Measurements from ENCODE around the gene SLC38A4. TPM values are rescaled to one million over a fixed set of nuclear protein-coding genes. Genes with fewer than 3 reads are reported as not detected.

SLC38A4 gene
- total RNA-seq, 4 donors from 2014 or later: 0.17 TPM; not detected in 2

DNA sequence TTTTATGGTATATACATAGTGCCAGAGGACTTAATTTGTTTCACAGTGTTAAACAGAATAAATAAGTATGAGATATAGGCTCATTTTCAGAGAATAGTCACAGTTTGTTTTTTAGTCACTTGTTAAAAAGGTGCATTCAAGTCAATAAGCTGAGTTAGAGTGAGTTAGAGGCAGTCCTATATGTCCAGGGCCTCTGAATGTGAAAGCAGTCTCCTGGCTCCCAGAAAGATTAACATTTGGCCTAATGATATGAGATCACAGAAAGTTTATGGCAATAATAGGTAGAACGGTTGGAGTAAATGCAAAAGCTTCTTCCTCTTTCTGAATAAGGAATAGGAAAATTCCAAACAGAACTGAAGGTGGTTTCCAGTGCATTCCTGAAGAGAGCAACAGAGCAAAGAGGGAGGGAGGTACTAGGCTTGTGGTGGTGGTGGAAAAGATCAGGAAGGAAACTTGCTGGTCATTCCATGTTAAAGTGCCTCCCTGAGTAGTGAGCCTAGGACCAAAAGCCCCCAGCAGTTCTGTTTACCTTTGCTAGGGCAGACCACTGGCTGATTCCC, 54.4 kb downstream of the SLC38A4 start:
- no peaks in the 10 kb centered on the region for H3K27me3 ChIP-seq
- DNase-seq (ENCODE audit: extremely low spot score): no peak
- H3K4me3 ChIP-seq: no peak overlapping the region
- H3K27ac ChIP-seq (replicated peaks in 1 of 4): no peak overlapping the region
- intact Hi-C loops (cut with DNase I): no loop called here
- peaks cover 0 to 15% (median 7%) of the 10 kb centered on the region in 4 donors for H3K4me1 ChIP-seq
- 18% methylated on average over 1 of the region's 1 CpG for WGBS
- TF ChIP-seq EP300 (IDR thresholded peaks at IDR 0.05) (no peak), POLR2A (IDR thresholded peaks at IDR 0.05; ENCODE audit: low read depth) (no peak), POLR2AphosphoS5 (IDR thresholded peaks at IDR 0.05) (no peak), CTCF (IDR thresholded peaks at IDR 0.05) (no peak)
- H3K9me3 ChIP-seq: no peaks in the 10 kb centered on the region
- no peaks in the 10 kb centered on the region for H3K36me3 ChIP-seq

- 71% methylated on average over 3 of the region's 3 CpGs for WGBS
- intact Hi-C loops (cut with DNase I): no loop called here
- no peak overlapping the region for H3K27ac ChIP-seq (replicated peaks in 1 of 4)
- no peaks in the 10 kb centered on the region for H3K27me3 ChIP-seq
- no peak for DNase-seq (ENCODE audit: extremely low spot score)
- H3K9me3 ChIP-seq: no peaks in the 10 kb centered on the region
- TF ChIP-seq POLR2AphosphoS5 (IDR thresholded peaks at IDR 0.05) (no peak), CTCF (IDR thresholded peaks at IDR 0.05) (no peak), EP300 (IDR thresholded peaks at IDR 0.05) (no peak), POLR2A (IDR thresholded peaks at IDR 0.05; ENCODE audit: low read depth) (no peak)
- no peak overlapping the region for H3K4me3 ChIP-seq
- peaks cover 0 to 15% (median 7%) of the 10 kb centered on the region in 4 donors for H3K4me1 ChIP-seq
- H3K36me3 ChIP-seq: no peaks in the 10 kb centered on the region
Observed at GRCh38 chr12:46770501-46771183, 55.2 kb downstream of the SLC38A4 start.

- H3K4me3 ChIP-seq: no peak overlapping the region
- no peak overlapping the region for H3K27ac ChIP-seq (replicated peaks in 1 of 4)
- WGBS: 91% methylated on average over 3 of the region's 3 CpGs
- intact Hi-C loops (cut with DNase I): no loop called here
- H3K36me3 ChIP-seq: no peaks in the 10 kb centered on the region
- H3K4me1 ChIP-seq: no peaks in the 10 kb centered on the region
- TF ChIP-seq CTCF (IDR thresholded peaks at IDR 0.05): no peak
- TF ChIP-seq POLR2AphosphoS5 (IDR thresholded peaks at IDR 0.05): no peak
- no peak for TF ChIP-seq POLR2A (IDR thresholded peaks at IDR 0.05; ENCODE audit: low read depth)
- TF ChIP-seq EP300 (IDR thresholded peaks at IDR 0.05): no peak
- no peaks in the 10 kb centered on the region for H3K27me3 ChIP-seq
- no peak for DNase-seq (ENCODE audit: extremely low spot score)
- H3K9me3 ChIP-seq: peaks cover 0 to 2% (median under 1%) of the 10 kb centered on the region in 4 donors
Observed at GRCh38 chr12:46764005-46764404, 61.8 kb downstream of the SLC38A4 start.

- no peaks in the 10 kb centered on the region for H3K36me3 ChIP-seq
- DNase-seq (ENCODE audit: extremely low spot score): no peak
- no peaks in the 10 kb centered on the region for H3K4me1 ChIP-seq
- TF ChIP-seq POLR2A (IDR thresholded peaks at IDR 0.05; ENCODE audit: low read depth) (no peak), EP300 (IDR thresholded peaks at IDR 0.05) (no peak), POLR2AphosphoS5 (IDR thresholded peaks at IDR 0.05) (no peak), CTCF (IDR thresholded peaks at IDR 0.05) (no peak)
- no peak overlapping the region for H3K4me3 ChIP-seq
- no peak overlapping the region for H3K27ac ChIP-seq (replicated peaks in 1 of 4)
- H3K9me3 ChIP-seq: peaks cover 0 to 9% (median 5%) of the 10 kb centered on the region in 4 donors
- H3K27me3 ChIP-seq: no peaks in the 10 kb centered on the region
- intact Hi-C loops (cut with DNase I): no loop called here
Observed at GRCh38 chr12:46763230-46763629, 62.6 kb downstream of the SLC38A4 start.
